ENCODE results near the gene DNM2. TPM values are rescaled to one million over a fixed set of nuclear protein-coding genes. Genes with fewer than 3 reads are reported as not detected.
A peak's percentile ranks its signal among the peaks of the same experiment; 100 is the strongest.

The DNM2 gene
- total and polyA plus RNA-seq, 2 of the 13 experiments (the other 11 are each of a cell fraction or from before 2014, with no cell fraction given) = 41.7 to 59.8 TPM

DNA sequence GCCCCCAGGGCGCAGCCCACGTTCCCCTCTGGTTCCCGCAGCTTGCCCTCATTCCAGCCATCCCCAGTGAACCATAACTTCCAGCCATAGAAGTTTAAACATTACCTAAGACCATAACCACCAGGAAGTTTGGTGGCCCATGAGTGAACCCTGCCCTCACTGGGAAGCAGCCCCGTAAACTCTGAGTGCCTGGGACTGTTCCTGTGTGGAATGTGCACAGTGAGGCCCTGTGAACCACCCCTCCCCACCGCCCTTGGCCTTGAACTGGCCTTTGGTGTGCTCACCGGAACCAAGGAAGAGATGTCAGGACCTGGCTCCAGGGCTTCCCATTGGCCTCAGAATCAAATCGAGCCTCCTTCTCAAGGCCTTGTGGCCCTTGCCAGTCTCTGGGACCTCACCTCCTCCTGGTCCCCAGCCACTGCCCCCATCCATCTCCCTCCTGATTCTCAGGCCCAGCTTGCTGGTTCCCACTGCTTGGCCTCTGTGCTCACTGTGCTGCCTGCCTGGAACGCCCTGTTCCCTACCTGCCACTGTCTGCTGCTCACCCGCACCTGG is 46.5 kb downstream of the DNM2 start (continued):
- TF ChIP-seq JARID2 (CRISPR knock-in tag; IDR thresholded peaks at IDR 0.05; ENCODE audit: insufficient replicate concordance) (no peak), CREM (IDR thresholded peaks at IDR 0.05) (peak; percentile 83), CREM (CRISPR knock-in tag; IDR thresholded peaks at IDR 0.05) (no peak), FLYWCH1 (CRISPR knock-in tag; IDR thresholded peaks at IDR 0.05) (no peak), GABPA (IDR thresholded peaks at IDR 0.05; ENCODE audit: low read depth, low read length) (no peak), GABPA (CRISPR knock-in tag; IDR thresholded peaks at IDR 0.05; ENCODE audit: low read depth) (peak; percentile 73), ZNF552 (CRISPR knock-in tag; IDR thresholded peaks at IDR 0.05; ENCODE audit: borderline replicate concordance) (0 out of 2 replicates have a peak, but pooled peaks have one; percentile 61), ZNF564 (CRISPR knock-in tag; IDR thresholded peaks at IDR 0.05) (peak; percentile 43; the same call in 1 of the 2 replicates), HMGA1 (CRISPR knock-in tag; conservative IDR thresholded peaks at IDR 0.05) (no peak), ZFP36 (IDR thresholded peaks at IDR 0.05; ENCODE audit: borderline replicate concordance, low read depth, low read length, partially characterized antibody) (no peak), HNRNPH1 (optimal IDR thresholded peaks at IDR 0.05; ENCODE audit: low read depth, low read length) (no peak), NFYB (CRISPR knock-in tag; IDR thresholded peaks at IDR 0.05) (peak; percentile 39; the same call in 1 of the 2 replicates), PBX3 (CRISPR knock-in tag; IDR thresholded peaks at IDR 0.05; ENCODE audit: borderline replicate concordance) (no peak), GMEB2 (CRISPR knock-in tag; IDR thresholded peaks at IDR 0.05; ENCODE audit: low read depth) (no peak), THAP9 (CRISPR knock-in tag; IDR thresholded peaks at IDR 0.05; ENCODE audit: borderline replicate concordance) (peak; percentile 72; the same call in 1 of the 2 replicates), NFE2 (CRISPR knock-in tag; IDR thresholded peaks at IDR 0.05) (no peak), ZBTB7B (CRISPR knock-in tag; IDR thresholded peaks at IDR 0.05) (peak; percentile 84), CBFB (CRISPR knock-in tag; IDR thresholded peaks at IDR 0.05) (peak; percentile 84; the same call in 1 of the 2 replicates), ZNF691 (CRISPR knock-in tag; IDR thresholded peaks at IDR 0.05; ENCODE audit: borderline replicate concordance, low read depth) (peak; percentile 52; the same call in 1 of the 2 replicates)
- TF ChIP-seq, protein P1, sequence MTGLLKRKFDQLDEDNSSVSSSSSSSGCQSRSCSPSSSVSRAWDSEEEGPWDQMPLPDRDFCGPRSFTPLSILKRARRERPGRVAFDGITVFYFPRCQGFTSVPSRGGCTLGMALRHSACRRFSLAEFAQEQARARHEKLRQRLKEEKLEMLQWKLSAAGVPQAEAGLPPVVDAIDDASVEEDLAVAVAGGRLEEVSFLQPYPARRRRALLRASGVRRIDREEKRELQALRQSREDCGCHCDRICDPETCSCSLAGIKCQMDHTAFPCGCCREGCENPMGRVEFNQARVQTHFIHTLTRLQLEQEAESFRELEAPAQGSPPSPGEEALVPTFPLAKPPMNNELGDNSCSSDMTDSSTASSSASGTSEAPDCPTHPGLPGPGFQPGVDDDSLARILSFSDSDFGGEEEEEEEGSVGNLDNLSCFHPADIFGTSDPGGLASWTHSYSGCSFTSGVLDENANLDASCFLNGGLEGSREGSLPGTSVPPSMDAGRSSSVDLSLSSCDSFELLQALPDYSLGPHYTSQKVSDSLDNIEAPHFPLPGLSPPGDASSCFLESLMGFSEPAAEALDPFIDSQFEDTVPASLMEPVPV (CRISPR knock-in tag; IDR thresholded peaks at IDR 0.05) = 0 out of 2 replicates have a peak, but pooled peaks have one; percentile 56

Data from HepG2 (cell line).